Measurements from ENCODE around the gene IMMP2L.
"Not testable (repeated sequence)": the region's sequence is repeated elsewhere in the genome, so short reads cannot be mapped to it uniquely, and the experiment has no call there.

The IMMP2L gene

GRCh38 chr7:111513566-111513965, 48.7 kb downstream of the IMMP2L start:
- Histone ChIP-seq H3K9ac (ENCODE audit: low read length in 5 of 5) (no peak overlapping the region), H3K9me3 (ENCODE audit: control insufficient read depth in 5 of 5, low read length in 5 of 5) (no peaks in the 10 kb centered on the region), H3K4me3 (ENCODE audit: low read depth in 1 of 5, low read length in 5 of 5) (no peak overlapping the region), H3K36me3 (ENCODE audit: control insufficient read depth in 5 of 5, insufficient read depth in 5 of 5, low read length in 5 of 5) (peaks cover 0 to 3% (median 0%) of the 10 kb centered on the region in 5 donors), H3K27ac (ENCODE audit: low read depth, low read length) (no peak overlapping the region), H3K4me1 (ENCODE audit: control insufficient read depth in 5 of 5, insufficient read depth in 5 of 5, low read length in 5 of 5) (peaks cover 0 to 3% (median 0%) of the 10 kb centered on the region in 5 donors), H3K27me3 (ENCODE audit: control insufficient read depth in 5 of 5, insufficient read depth in 4 of 5, low read length in 5 of 5) (no peaks in the 10 kb centered on the region)

GRCh38 chr7:111511845-111512244, 50.4 kb downstream of the IMMP2L start:
- Histone ChIP-seq H3K27me3 (ENCODE audit: control insufficient read depth in 5 of 5, insufficient read depth in 4 of 5, low read length in 5 of 5) (no peaks in the 10 kb centered on the region), H3K36me3 (ENCODE audit: control insufficient read depth in 5 of 5, insufficient read depth in 5 of 5, low read length in 5 of 5) (no peaks in the 10 kb centered on the region), H3K4me3 (ENCODE audit: low read depth in 1 of 5, low read length in 5 of 5) (no peak overlapping the region), H3K9me3 (ENCODE audit: control insufficient read depth in 5 of 5, low read length in 5 of 5) (no peaks in the 10 kb centered on the region), H3K9ac (ENCODE audit: low read length in 5 of 5) (no peak overlapping the region), H3K27ac (ENCODE audit: low read depth, low read length) (no peak overlapping the region), H3K4me1 (ENCODE audit: control insufficient read depth in 5 of 5, insufficient read depth in 5 of 5, low read length in 5 of 5) (peaks cover 0 to 3% (median 0%) of the 10 kb centered on the region in 5 donors)

GRCh38 chr7:111510584-111511378, 51.5 kb downstream of the IMMP2L start:
- no peak overlapping the region for H3K27ac ChIP-seq (ENCODE audit: low read depth, low read length)
- H3K4me3 ChIP-seq (ENCODE audit: low read depth in 1 of 5, low read length in 5 of 5) = no peak overlapping the region
- H3K36me3 ChIP-seq (ENCODE audit: control insufficient read depth in 5 of 5, insufficient read depth in 5 of 5, low read length in 5 of 5) = no peaks in the 10 kb centered on the region
- H3K4me1 ChIP-seq (ENCODE audit: control insufficient read depth in 5 of 5, insufficient read depth in 5 of 5, low read length in 5 of 5) = peaks cover 0 to 3% (median 0%) of the 10 kb centered on the region in 5 donors
- H3K9me3 ChIP-seq (ENCODE audit: control insufficient read depth in 5 of 5, low read length in 5 of 5) = no peaks in the 10 kb centered on the region
- H3K27me3 ChIP-seq (ENCODE audit: control insufficient read depth in 5 of 5, insufficient read depth in 4 of 5, low read length in 5 of 5) = no peaks in the 10 kb centered on the region
- no peak overlapping the region for H3K9ac ChIP-seq (ENCODE audit: low read length in 5 of 5)

- Histone ChIP-seq H3K27ac (ENCODE audit: low read depth, low read length) (no peak overlapping the region), H3K36me3 (ENCODE audit: control insufficient read depth in 5 of 5, insufficient read depth in 5 of 5, low read length in 5 of 5) (no peaks in the 10 kb centered on the region), H3K9ac (ENCODE audit: low read length in 5 of 5) (no peak overlapping the region), H3K9me3 (ENCODE audit: control insufficient read depth in 5 of 5, low read length in 5 of 5) (no peaks in the 10 kb centered on the region), H3K27me3 (ENCODE audit: control insufficient read depth in 5 of 5, insufficient read depth in 4 of 5, low read length in 5 of 5) (no peaks in the 10 kb centered on the region), H3K4me3 (ENCODE audit: low read depth in 1 of 5, low read length in 5 of 5) (no peak overlapping the region), H3K4me1 (ENCODE audit: control insufficient read depth in 5 of 5, insufficient read depth in 5 of 5, low read length in 5 of 5) (peaks cover 0 to 3% (median 0%) of the 10 kb centered on the region in 5 donors)
Observed at GRCh38 chr7:111510062-111510461, 52.2 kb downstream of the IMMP2L start.

GRCh38 chr7:111509288-111509687, 53.0 kb downstream of the IMMP2L start:
- no peak overlapping the region for H3K4me3 ChIP-seq (ENCODE audit: low read depth in 1 of 5, low read length in 5 of 5)
- H3K27ac ChIP-seq (ENCODE audit: low read depth, low read length) = no peak overlapping the region
- no peaks in the 10 kb centered on the region for H3K36me3 ChIP-seq (ENCODE audit: control insufficient read depth in 5 of 5, insufficient read depth in 5 of 5, low read length in 5 of 5)
- no peaks in the 10 kb centered on the region for H3K27me3 ChIP-seq (ENCODE audit: control insufficient read depth in 5 of 5, insufficient read depth in 4 of 5, low read length in 5 of 5)
- H3K4me1 ChIP-seq (ENCODE audit: control insufficient read depth in 5 of 5, insufficient read depth in 5 of 5, low read length in 5 of 5) = peaks cover 0 to 3% (median 0%) of the 10 kb centered on the region in 5 donors
- no peaks in the 10 kb centered on the region for H3K9me3 ChIP-seq (ENCODE audit: control insufficient read depth in 5 of 5, low read length in 5 of 5)
- no peak overlapping the region for H3K9ac ChIP-seq (ENCODE audit: low read length in 5 of 5)

GRCh38 chr7:111508387-111508786, 53.9 kb downstream of the IMMP2L start:
- Histone ChIP-seq H3K9me3 (ENCODE audit: control insufficient read depth in 5 of 5, low read length in 5 of 5) (no peaks in the 10 kb centered on the region), H3K36me3 (ENCODE audit: control insufficient read depth in 5 of 5, insufficient read depth in 5 of 5, low read length in 5 of 5) (no peaks in the 10 kb centered on the region), H3K9ac (ENCODE audit: low read length in 5 of 5) (no peak overlapping the region), H3K27me3 (ENCODE audit: control insufficient read depth in 5 of 5, insufficient read depth in 4 of 5, low read length in 5 of 5) (no peaks in the 10 kb centered on the region), H3K27ac (ENCODE audit: low read depth, low read length) (no peak overlapping the region), H3K4me1 (ENCODE audit: control insufficient read depth in 5 of 5, insufficient read depth in 5 of 5, low read length in 5 of 5) (peaks cover 0 to 3% (median 0%) of the 10 kb centered on the region in 5 donors), H3K4me3 (ENCODE audit: low read depth in 1 of 5, low read length in 5 of 5) (no peak overlapping the region)

GRCh38 chr7:111505422-111505821, 56.9 kb downstream of the IMMP2L start:
- not testable (repeated sequence) for H3K27me3 ChIP-seq (ENCODE audit: control insufficient read depth in 5 of 5, insufficient read depth in 4 of 5, low read length in 5 of 5); H3K36me3 ChIP-seq (ENCODE audit: control insufficient read depth in 5 of 5, insufficient read depth in 5 of 5, low read length in 5 of 5); H3K9me3 ChIP-seq (ENCODE audit: control insufficient read depth in 5 of 5, low read length in 5 of 5); H3K4me1 ChIP-seq (ENCODE audit: control insufficient read depth in 5 of 5, insufficient read depth in 5 of 5, low read length in 5 of 5); H3K4me3 ChIP-seq (ENCODE audit: low read depth in 1 of 5, low read length in 5 of 5); H3K9ac ChIP-seq (ENCODE audit: low read length in 5 of 5); H3K27ac ChIP-seq (ENCODE audit: low read depth, low read length)

GRCh38 chr7:111501799-111502198, 60.5 kb downstream of the IMMP2L start:
- not testable (repeated sequence) for H3K36me3 ChIP-seq (ENCODE audit: control insufficient read depth in 5 of 5, insufficient read depth in 5 of 5, low read length in 5 of 5); H3K4me3 ChIP-seq (ENCODE audit: low read depth in 1 of 5, low read length in 5 of 5); H3K4me1 ChIP-seq (ENCODE audit: control insufficient read depth in 5 of 5, insufficient read depth in 5 of 5, low read length in 5 of 5); H3K27me3 ChIP-seq (ENCODE audit: control insufficient read depth in 5 of 5, insufficient read depth in 4 of 5, low read length in 5 of 5); H3K9me3 ChIP-seq (ENCODE audit: control insufficient read depth in 5 of 5, low read length in 5 of 5); H3K27ac ChIP-seq (ENCODE audit: low read depth, low read length); H3K9ac ChIP-seq (ENCODE audit: low read length in 5 of 5)

GRCh38 chr7:111499027-111499426, 63.3 kb downstream of the IMMP2L start:
- Histone ChIP-seq H3K36me3 (ENCODE audit: control insufficient read depth in 5 of 5, insufficient read depth in 5 of 5, low read length in 5 of 5) (no peaks in the 10 kb centered on the region), H3K4me1 (ENCODE audit: control insufficient read depth in 5 of 5, insufficient read depth in 5 of 5, low read length in 5 of 5) (no peaks in the 10 kb centered on the region), H3K27me3 (ENCODE audit: control insufficient read depth in 5 of 5, insufficient read depth in 4 of 5, low read length in 5 of 5) (no peaks in the 10 kb centered on the region), H3K9ac (ENCODE audit: low read length in 5 of 5) (no peak overlapping the region), H3K27ac (ENCODE audit: low read depth, low read length) (no peak overlapping the region), H3K9me3 (ENCODE audit: control insufficient read depth in 5 of 5, low read length in 5 of 5) (no peaks in the 10 kb centered on the region), H3K4me3 (ENCODE audit: low read depth in 1 of 5, low read length in 5 of 5) (no peak overlapping the region)

- Histone ChIP-seq H3K9ac (ENCODE audit: low read length in 5 of 5) (no peak overlapping the region), H3K9me3 (ENCODE audit: control insufficient read depth in 5 of 5, low read length in 5 of 5) (no peaks in the 10 kb centered on the region), H3K4me3 (ENCODE audit: low read depth in 1 of 5, low read length in 5 of 5) (no peak overlapping the region), H3K36me3 (ENCODE audit: control insufficient read depth in 5 of 5, insufficient read depth in 5 of 5, low read length in 5 of 5) (no peaks in the 10 kb centered on the region), H3K27me3 (ENCODE audit: control insufficient read depth in 5 of 5, insufficient read depth in 4 of 5, low read length in 5 of 5) (no peaks in the 10 kb centered on the region), H3K4me1 (ENCODE audit: control insufficient read depth in 5 of 5, insufficient read depth in 5 of 5, low read length in 5 of 5) (no peaks in the 10 kb centered on the region), H3K27ac (ENCODE audit: low read depth, low read length) (no peak overlapping the region)
Observed at GRCh38 chr7:111498391-111499007, 63.8 kb downstream of the IMMP2L start.
